Left forelimb (tissue), 1 donor: ENCODE data around the gene MTARC2.
"Not testable (repeated sequence)": the region's sequence is repeated elsewhere in the genome, so short reads cannot be mapped to it uniquely, and the experiment has no call there.

Source experiments
- DNase-seq: peaks from one replicate; pipeline ENCODE4 v3.0.0-alpha.2; 2018; ENCODE audit warnings: low spot score

MTARC2 gene

DNA sequence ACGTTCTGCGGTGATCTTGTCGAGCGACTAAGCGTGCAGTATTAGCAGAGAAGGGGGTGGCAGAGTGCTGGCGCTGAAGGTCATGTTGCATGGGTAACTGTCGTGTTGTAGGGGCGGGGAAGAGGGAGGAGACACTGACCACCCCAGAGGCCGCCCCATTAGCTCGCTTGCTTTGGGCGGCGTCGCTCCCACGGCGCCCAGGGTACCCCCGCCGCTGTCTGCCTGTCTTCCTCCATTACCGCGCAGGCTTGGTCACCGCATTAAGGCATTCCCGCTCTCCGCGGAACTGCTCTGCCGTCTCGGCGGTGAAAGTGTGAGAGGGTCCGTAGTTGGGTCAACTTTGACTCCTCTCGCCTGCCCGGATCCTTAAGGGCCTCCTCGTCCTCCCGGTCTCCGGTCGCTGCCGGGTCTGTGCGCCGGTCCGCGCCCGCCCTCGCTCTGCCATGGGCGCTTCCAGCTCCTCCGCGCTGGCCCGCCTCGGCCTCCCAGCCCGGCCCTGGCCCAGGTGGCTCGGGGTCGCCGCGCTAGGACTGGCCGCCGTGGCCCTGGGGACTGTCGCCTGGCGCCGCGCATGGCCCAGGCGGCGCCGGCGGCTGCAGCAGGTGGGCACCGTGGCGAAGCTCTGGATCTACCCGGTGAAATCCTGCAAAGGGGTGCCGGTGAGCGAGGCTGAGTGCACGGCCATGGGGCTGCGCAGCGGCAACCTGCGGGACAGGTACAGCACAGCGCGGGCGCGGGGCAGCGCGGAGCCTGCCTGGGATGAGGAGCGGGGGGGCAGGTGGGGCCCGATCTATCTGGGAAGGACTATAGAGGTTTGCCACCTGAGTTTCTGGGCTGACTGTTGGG, at the start of gene MTARC2:
TSS of gene MTARC2 (plus strand) at position 234 of the 846 bp plus-strand sequence. CDS start at position 444, 210 bp downstream.
- DNase-seq, result peak; percentile 83

DNA sequence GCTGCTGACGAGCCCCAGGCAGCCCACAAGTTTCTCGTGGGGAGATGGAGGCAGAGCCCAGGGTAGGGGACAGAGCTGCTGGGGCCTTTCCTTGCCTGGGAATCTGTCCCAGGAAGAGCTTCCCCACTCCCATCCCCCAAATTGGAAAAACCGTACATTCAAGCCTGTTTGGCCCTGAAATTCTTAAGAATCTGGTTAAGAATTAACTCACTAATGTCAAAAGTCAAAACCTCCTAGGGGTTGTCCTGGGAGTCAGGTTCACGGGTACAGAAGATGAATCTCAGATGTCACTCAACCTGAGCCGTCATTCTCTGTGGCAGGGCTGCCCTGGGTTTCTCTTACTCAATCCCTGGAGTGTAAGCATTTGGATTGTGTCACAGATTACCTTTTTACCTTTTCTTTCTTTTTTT, 49.5 kb upstream of the MTARC2 start:
- no peak for DNase-seq

DNA sequence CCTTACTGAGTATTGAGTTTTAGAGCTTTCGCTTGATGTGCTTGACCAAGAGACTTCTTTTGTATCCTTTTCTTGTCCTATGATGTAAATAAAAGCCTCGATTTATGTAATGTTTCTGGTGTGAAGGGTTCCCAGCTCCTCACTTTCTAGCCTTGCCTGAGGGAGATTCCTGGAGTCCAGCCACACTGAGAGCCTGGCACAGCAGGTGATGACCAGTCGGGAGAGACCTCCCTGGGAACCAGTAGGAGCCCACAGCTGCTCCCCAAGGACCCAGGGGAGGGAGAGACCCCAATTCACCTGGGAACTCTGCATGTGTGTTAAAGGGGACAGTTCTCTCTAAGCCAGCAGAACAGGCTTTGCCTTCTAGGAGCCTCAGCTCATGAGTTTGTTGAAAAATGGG, 49.1 kb upstream of the MTARC2 start:
- no peak for DNase-seq

DNA sequence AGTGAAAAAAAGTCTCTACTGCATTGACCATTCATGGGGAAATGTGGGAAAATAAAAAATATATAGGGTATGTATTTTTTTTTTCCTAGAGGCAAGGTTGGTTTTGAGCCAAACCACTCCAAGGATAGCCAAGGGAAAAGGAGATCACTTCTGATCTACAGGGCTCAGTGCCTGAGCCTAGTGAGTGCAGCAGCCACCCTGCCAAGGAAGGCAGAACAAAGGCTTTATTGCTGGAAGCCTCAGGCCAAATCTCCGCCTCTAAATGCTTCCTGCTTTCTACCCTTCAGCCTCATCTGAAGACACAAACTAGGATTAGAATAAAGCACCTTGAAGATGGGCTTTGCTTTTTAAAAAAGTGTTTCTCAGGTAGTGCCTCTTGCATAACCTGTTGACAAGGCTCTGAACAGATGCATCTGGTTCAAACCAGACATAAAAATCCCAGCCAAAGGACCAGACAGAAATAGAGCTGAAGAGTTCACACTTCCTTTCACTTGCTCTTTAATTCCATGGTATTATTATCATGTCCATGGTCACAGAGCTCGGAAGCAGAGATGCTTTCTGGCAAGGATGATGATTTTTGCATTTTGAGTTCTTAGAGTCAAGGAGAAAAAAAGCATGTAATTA, 47.5 kb upstream of the MTARC2 start:
- no peak for DNase-seq

DNA sequence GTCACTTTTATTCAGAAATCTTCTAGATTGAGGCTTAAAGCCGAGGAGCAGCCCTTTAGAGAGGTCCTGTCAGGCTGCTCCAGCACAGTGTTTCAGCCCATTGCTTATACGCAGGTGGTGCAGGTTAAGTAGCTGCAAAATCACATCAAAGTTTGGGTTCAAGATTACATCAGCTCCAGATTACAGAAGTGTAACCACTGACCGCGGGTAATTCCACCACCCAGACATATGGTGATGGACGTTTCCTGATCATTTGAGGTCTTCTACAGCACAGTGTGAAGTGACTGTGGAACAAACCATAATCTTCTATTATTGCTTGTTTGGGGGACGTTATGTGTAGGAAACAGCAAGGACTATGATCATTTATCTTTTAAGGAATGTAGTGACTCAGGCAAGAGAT, 46.1 kb upstream of the MTARC2 start:
- DNase-seq, result no peak

DNA sequence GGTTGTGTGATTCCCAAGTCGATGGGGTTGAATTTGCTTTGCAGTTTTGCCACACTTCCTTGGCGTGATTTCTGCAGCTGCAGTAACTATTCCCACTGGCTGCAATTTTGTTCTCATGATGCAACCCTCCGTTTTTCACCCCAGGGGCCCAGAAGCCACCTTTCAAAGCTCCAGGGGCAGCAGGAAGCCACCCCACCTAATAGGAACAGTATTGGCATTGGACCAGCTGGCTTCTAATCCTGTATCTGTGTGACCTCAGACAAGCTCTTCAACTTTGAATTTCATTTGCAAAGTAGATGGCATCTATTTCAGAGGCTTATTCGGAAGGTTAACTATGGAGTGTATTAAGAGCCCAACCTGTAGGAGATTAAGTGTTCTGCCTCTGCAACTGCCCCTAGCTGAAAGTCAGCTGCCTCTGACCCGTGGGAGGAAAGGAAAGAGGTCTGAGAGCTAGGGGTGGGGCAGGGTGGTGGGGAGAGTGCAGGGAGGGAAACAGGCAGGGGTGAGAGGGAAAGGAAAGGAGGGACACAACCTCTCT, 45.3 kb upstream of the MTARC2 start:
- no peak for DNase-seq

DNA sequence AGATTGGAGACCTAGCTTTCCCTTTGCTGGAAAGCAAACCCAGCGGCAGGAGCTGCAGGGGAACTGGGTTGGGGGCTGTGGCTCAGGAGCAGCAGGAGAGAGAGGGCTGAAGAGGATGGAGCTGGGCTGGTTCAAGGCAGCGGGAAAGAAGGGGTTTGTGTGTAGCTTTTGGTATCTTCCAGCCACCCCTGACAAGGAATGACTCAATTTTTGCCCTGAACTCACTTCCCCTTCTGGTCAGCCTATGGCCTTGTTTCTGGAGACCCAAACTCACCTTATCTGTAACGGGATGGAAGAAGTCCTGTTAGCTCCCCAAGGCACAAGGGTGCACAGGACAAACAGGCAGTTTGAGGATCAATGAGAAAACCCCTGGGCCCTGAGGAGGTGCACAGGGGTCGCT, 44.8 kb upstream of the MTARC2 start:
- no peak for DNase-seq

DNA sequence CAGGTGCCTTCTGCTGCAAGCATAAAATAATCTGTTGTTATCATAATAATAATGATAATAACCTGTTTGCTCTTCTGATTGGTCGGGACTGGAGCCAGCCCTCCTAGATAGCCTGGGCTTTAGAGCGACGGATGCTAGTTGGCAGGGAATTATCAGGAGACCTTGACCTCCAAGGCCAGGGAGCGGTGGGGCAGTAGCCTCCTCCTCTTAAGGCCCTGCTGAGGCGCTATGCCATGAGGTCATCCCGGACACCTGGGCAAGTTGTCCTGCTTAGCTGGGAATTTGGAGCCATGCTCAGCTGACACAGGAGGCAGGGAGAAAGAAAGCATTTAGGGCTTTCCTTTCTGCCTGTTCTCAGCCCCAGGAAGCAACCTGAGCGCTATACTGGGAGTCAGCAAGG, 42.3 kb upstream of the MTARC2 start:
- DNase-seq, result no peak

DNA sequence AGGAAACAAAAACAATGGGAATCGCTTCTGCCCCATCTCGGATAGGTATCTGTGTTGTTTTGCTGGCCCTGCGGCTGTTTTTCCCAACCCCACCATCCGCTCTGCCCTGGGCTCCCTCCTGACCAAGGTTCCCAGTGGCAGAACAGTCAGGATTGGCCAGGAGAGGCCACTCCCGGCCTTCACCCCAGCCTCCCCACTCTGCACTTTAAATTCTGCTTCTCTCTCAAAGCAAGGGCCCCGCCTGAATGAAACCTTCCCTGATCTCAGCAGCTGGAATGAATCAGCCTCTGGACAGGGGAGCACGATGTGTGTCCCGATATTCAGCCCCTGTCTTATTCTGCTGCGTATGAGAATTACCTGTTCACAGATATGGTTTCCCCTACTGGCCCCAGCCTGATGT, 41.6 kb upstream of the MTARC2 start:
- DNase-seq, result no peak

DNA sequence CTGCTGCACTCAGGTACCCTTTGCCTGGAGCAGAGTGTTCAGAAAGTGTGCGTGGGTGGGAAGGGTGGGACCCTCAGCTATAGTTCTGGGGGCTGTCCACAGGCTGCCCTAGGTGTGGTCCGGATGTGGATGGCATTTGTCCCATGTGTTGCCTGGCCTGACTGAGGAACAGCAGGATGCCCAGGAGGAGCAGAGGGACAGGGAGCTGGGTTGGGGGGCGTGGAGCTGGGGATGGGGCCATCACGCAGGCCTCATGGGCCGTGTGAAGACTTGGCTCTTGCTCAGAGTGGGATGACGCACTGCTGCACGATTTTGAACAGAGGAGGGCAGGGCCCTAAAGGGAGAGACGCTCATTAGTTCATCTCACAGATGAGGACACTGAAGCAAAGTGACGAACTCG, 41.0 kb upstream of the MTARC2 start:
- DNase-seq, result no peak

DNA sequence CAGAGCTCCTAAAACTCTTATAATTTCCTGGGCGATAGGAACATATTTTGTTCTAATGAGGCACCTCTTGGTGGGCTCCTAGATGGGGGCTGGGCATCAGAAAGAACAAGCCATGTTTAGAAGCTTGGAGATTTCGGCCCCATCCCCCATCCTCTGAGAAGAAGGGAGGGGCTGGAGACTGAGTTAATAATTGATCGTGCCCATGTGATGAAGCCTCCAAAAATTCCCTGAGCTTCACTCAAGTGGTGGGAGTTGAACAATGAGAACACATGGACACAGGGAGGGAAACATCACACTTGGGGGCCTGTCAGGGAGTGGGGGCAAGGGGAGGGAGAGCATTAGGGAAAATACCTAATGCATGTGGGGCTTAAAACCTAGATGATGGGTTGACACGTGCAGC, 39.9 kb upstream of the MTARC2 start:
- DNase-seq, result no peak

DNA sequence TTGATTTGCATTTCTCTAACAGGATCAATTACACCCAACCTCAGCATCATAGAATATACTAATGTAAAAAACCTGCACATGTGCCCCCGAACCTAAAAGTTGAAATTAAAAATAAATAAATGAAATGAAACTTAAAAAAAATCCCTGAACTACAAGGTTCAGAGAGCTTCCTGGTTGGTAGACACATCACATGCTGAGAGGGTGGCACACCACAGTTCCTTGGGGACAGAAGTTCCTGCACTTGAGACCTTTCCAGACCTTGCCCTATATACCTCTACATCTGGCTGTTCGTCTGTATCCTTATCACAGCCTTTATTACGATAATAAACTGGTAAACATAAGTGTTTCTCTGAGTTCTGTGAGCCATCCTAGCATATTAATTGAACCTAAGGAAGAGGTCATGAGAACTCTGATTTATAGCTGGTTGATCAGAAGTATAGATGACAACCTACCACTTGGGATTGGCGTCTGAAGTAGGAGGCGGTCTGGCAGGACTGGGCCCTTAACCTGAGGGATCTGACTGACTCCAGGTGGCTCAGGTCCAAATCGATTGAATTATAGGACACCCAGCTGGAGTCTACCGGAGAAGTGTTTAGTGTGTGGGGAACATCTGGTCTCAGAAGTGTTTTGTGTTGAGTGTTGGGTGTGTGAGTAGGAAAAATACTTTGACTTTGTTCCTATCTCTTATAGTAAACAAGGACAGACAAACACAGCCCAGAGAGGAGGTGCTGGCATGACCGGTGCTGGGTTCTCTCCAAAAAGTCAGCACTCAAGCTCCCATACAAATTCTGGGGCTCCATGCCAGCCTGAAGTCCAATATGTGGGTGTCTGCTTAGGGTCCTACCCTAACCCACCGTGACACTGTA, 39.0 kb upstream of the MTARC2 start:
- DNase-seq, result no peak

DNA sequence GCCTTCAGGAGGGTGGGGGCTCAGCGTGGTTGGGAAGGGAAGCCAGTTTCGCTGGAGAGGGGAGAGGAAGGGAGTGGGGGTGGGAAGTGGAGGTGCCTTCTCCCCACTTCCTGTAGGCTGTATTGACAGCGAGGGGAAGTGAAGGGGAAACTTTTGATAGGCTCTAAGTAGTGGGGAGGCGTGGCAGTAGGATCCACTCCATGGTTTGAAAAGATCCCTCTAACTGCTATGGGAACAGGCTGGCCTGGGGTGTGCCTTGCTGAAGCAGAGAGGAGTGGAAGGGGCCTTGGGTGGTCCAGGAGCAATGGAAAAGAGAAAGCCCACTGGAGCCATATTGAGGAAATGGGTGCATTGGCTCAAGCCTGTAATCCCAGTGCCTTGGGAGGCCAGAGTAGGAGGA, 37.8 kb upstream of the MTARC2 start:
- no peak for DNase-seq

DNA sequence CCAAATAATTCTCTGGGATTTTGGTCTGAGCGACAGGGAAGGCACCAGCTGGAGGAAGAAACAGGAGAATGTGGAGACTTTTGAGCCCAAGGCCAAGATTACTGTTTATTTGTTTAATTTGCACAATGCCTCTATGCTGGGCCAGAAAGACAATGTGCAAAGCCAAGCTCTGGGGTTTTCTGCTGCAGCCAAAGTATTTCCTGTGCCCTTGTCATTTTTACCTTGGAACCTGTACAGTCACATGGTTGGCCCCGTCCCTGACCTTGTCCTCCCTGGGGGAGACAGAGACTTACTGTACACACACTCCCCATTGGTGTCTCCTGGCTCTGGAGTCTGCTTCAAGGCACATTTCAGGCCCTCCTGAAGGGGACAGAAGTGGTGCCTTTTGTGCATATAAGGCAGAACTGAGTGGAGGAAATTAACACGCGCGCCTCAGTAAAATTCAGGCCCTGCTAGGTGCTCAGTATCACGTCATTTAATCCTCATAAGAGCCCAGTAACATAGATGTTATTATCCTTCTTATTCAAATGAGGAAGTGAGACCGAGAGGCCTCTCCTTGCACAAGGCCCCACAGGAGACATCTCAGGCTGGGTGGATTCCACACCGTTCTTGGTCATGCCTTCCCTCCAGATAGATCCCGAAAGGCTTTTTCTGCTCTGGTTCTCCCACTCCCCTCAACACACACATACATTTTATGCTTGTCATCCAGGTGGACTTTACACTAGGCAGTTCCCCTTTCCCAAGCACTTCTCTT, 36.9 kb upstream of the MTARC2 start:
- DNase-seq, result no peak

DNA sequence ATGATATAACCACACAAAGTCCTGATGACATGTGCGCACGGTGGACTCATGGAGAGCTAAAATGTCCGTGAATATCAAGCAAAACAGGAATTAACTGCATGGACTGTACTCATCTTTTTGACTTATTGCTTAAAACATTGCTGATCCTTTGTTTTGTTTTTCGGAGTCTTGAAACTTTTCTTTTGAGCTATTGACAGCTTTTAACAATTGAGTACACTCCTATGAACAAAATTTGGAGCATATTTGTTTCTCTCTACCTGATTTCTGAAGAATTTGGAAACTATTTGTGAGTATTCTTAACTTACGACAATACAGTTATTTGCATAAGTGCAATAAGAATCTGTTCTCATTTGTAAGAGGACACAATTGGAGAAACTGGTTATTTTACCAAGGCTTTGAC, 32.1 kb upstream of the MTARC2 start:
- DNase-seq, result not testable (repeated sequence)

DNA sequence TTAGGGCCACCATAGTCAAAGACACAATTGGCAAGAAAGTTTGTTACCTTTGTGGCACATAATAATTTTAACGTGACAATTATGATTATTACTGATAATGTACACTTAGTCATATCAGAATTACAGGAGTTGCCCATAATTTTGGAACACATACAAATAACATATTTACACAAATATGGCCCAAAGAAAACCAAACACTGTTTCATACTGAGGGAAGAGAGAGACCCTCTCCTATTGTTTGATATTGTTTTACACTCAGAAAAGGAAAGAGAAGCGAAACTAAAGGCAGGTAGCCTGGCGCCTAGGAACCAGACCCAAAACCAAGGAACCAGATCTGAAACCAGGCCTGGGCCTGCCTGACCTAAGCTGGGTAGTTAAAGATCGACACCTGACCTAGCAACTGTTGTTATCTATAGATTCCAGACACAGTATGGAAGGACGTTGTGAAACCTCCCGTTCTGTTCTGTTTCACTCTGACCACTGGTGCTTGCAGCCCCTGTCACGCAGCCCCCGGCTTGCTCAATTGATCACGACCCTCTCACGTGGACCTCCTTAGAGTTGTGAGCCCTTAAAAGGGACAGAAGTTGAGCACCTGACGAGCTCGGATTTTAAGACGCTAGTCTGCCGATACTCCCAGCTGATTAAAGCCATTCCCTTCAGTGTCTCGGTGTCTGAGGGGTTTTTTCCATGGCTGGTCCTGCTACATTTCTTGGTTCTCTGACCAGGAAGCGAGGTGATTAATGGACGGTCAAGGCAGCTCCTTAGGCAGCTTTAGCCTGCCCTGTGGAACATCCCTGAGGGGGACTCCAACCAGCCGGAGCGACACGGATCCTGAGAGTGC, 30.1 kb upstream of the MTARC2 start:
- no peak for DNase-seq

DNA sequence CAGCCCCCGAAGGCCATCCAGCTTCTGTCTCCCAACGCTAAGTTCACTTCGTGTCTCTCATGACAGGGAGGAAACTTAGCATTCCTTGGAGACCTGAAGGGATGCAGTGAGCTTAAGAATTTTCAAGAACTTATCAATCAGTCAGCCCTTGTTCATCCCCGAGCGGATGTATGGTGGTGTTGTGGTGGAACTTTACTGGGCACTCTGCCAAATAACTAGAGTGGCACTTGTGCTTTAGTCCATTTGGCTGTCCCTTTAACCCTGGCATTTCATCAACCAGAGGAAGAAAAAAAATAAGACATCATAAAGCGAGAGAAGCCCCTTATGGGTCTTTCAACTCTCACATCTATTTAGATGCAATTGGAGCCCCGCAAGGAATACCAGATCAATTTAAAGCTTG, 26.9 kb upstream of the MTARC2 start:
- not testable (repeated sequence) for DNase-seq

DNA sequence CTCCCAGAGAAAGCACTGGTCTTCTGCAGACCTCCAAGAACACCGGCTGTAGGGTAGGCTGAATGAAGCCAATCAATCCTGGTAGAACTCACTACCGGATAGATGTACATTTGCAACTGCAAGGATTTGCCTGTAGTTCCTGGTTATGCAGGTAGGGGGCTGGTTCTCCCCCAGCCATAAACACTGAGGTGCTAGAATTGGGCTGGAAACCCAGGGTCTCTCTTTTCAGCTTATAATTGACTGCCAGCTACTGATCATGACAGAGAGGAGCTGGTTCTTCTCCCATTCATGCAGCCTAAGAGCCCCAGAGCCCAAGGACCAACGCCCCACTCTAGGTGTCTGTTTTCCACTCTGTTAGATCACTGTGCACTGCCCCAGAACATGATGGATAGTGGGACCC, 21.5 kb upstream of the MTARC2 start:
- no peak for DNase-seq

DNA sequence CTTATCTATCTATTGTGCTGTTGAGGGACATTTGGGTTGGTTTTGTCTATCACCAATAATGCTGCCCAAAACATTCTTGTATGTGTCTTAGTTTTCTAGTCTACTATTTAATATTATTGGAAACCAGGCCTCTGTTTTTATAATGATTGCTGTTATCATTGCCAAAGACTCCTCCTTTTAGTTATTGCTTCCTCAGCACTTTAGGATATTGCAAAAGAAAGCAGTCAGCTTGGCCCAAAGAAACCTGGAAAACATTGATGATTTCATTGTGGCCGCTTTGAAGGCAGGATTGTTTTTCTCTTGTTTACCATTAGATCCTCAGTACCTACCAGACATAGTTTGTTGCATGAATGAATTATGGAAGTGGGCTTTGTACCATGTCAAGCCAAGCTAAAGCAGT, 20.6 kb upstream of the MTARC2 start:
- no peak for DNase-seq

DNA sequence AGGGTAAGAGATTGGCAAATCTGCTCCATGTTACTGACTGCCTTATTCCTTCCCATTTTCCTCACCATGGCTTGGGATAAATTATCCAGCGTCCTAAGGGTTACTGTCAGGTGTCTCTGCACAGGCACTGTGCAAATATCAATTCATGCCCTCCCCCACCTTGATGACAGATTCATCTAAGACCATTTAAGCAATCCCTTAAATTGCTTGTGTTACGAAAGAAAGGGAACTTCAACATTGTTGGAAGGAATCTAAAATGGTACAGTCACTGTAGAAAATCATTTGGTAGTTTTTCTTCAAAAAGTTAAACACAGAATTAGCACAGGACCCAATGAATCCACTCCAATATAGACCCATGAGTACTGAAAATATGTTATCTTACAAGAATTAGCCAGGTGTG, 17.6 kb upstream of the MTARC2 start:
- DNase-seq, result no peak

DNA sequence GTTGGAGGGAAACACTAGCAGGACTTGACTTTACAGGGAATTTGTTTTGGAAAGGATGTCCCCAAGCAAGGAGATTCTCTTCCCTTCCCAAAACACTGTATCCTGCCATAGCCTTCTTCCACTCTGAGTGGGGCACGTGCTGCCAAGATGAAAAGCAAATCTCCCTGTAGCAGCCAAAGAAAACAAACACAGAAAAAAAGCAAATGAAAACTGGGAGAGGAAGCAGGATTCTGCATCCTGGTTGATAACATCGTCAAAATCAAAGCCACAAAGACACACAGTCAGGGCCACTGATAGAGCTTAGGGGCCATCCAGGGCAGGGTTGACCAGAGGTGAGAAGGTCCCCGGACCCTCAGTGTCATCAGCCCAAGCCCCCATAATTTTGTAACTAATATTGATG, 16.0 kb upstream of the MTARC2 start:
- DNase-seq, result no peak
